Measurements from ENCODE around the gene ATRN. TPM values are rescaled to one million over a fixed set of nuclear protein-coding genes. Genes with fewer than 3 reads are reported as not detected.

ATRN gene
- total and polyA plus RNA-seq, 2 donors (not counting 3 experiments of a cell fraction or from before 2014, with no cell fraction given), result 32.3 to 33.1 TPM

DNA sequence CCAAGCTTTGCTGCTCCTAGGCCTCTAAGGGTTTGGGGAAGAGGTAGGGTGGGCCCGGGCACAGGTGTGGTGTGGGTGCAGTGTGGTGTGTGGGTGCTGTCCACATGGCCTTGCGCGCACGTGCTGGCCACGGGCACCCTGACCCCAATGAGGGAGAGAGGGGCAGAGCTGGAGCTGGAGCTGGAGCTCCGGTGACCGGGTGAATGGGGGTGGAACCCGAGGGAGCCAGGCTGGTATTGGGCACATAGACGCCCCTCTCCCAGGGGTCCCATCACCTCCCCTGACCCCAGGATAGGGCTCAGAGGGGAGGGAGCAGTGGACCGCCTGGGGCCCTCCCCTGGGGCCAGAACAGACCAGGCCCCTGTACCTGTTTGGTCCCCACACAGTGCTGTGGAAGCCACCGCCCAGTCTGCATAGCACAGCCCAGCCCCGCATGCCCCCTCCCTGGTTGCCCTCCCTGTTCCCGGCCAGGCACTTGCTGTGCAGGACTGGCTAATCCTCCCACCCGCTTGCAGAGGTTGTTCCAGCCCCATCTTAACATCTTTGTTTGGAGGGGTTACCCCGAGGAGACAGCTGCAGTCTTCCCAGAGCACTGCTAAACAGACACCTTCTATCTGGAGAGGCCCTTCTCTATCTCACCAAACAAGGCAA is 210.0 kb downstream of the ATRN start:
- no TSS peak for BruUV-seq (replicated peaks)
- dilution Hi-C loops (cut with MboI; ENCODE audit: extremely low pct_ligation_motif_present, low sequenced_read_pairs), result no loop called here
- DNase-seq (ENCODE audit: low read depth, low spot score), result no peak
- H3K4me3 ChIP-seq (replicated peaks in 1 of 3; ENCODE audit: insufficient read depth in 1 of 3, low read depth in 1 of 3, low read length in 3 of 3), result no peak overlapping the region
- no peak overlapping the region for H3K27ac ChIP-seq (ENCODE audit: insufficient read depth, low read depth, low read length)
- ChIA-PET CTCF (interaction anchor here (0.7 to 7.1 kb wide), 5 partner anchors 16 to 100 kb away, joined by 3 to 346 read pairs (median 5); partner anchors contain the start of genes SIGLEC1 and SPEF1), POLR2A (no interaction called here)
- H3K9me3 ChIP-seq (replicated peaks; ENCODE audit: control insufficient read depth, insufficient read depth, low read length), result no peaks in the 10 kb centered on the region
- no peak overlapping the region for H3K9ac ChIP-seq (replicated peaks; ENCODE audit: extremely low read depth, insufficient read depth, low read length)
- no peak overlapping the region for H2AFZ ChIP-seq (ENCODE audit: low read depth, low read length)
- H3K4me2 ChIP-seq (ENCODE audit: insufficient read depth, low read length), result no peak overlapping the region
- intact Hi-C loops (cut with micrococcal nuclease), result loop anchor here (1.0 kb wide), 1 partner anchor 21 kb away; no protein-coding TSS in a partner anchor
- no peaks in the 10 kb centered on the region for H3K36me3 ChIP-seq (ENCODE audit: control insufficient read depth in 2 of 2, extremely low read depth in 1 of 2, insufficient read depth in 2 of 2, low read length in 2 of 2)
- TF ChIP-seq EZH2 (IDR thresholded peaks at IDR 0.05; ENCODE audit: borderline replicate concordance, low read depth, low read length, severe bottlenecking) (no peak), GATA2 (IDR thresholded peaks at IDR 0.05; ENCODE audit: insufficient read depth, insufficient read length, low read depth, low read length) (no peak), MYC (IDR thresholded peaks at IDR 0.05; ENCODE audit: low read depth, low read length) (no peak), POLR2AphosphoS5 (IDR thresholded peaks at IDR 0.05; ENCODE audit: insufficient read depth, low read depth, low read length) (no peak), FOS (IDR thresholded peaks at IDR 0.05; ENCODE audit: borderline replicate concordance, insufficient read depth, low read length) (no peak), JUN (IDR thresholded peaks at IDR 0.05; ENCODE audit: borderline replicate concordance, insufficient read depth, insufficient read length, low read depth) (no peak), POLR2A (IDR thresholded peaks at IDR 0.05; ENCODE audit: low read depth, low read length) (no peak), MAX (IDR thresholded peaks at IDR 0.05; ENCODE audit: insufficient read depth, insufficient read length) (no peak)
- TF ChIP-seq, protein P1, sequence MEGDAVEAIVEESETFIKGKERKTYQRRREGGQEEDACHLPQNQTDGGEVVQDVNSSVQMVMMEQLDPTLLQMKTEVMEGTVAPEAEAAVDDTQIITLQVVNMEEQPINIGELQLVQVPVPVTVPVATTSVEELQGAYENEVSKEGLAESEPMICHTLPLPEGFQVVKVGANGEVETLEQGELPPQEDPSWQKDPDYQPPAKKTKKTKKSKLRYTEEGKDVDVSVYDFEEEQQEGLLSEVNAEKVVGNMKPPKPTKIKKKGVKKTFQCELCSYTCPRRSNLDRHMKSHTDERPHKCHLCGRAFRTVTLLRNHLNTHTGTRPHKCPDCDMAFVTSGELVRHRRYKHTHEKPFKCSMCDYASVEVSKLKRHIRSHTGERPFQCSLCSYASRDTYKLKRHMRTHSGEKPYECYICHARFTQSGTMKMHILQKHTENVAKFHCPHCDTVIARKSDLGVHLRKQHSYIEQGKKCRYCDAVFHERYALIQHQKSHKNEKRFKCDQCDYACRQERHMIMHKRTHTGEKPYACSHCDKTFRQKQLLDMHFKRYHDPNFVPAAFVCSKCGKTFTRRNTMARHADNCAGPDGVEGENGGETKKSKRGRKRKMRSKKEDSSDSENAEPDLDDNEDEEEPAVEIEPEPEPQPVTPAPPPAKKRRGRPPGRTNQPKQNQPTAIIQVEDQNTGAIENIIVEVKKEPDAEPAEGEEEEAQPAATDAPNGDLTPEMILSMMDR (IDR thresholded peaks at IDR 0.05; ENCODE audit: extremely low read depth in 1 of 2, insufficient read depth in 1 of 2, low read depth in 1 of 2, low read length in 2 of 2), result no peak
- no peaks in the 10 kb centered on the region for H3K79me2 ChIP-seq (ENCODE audit: control insufficient read depth, insufficient read depth, low read length)
- FAIRE-seq, result no peak
- H3K9me1 ChIP-seq (replicated peaks; ENCODE audit: control insufficient read depth, extremely low read depth, insufficient read depth, low read length), result no peaks in the 10 kb centered on the region
- no peaks in the 10 kb centered on the region for H4K20me1 ChIP-seq (replicated peaks; ENCODE audit: control insufficient read depth, extremely low read depth, insufficient read depth, low read length)
- no peaks in the 10 kb centered on the region for H3K4me1 ChIP-seq (ENCODE audit: control insufficient read depth, extremely low read depth, insufficient read depth, low read length)
- peaks cover 25 to 32% of the 10 kb centered on the region in 2 experiments for H3K27me3 ChIP-seq (ENCODE audit: control insufficient read depth in 2 of 2, insufficient read depth in 2 of 2, low read length in 2 of 2)
